ENCODE results near the gene CHRNB4.

GRCh38 chr15:78605680-78606079 is 35.3 kb downstream of the CHRNB4 start:
- TF ChIP-seq CTCF (conservative IDR thresholded peaks at IDR 0.05), result no peak
- no peak for TF ChIP-seq EZH2 (IDR thresholded peaks at IDR 0.05; ENCODE audit: low read depth)
